ENCODE data around the gene PRR19.

Gene PRR19

GRCh38 chr19:42292963-42293362, 9.0 kb upstream of the PRR19 start:
- Histone ChIP-seq H3K4me1 (ENCODE audit: low read length) (no peaks in the 10 kb centered on the region), H3K27ac (ENCODE audit: low read length) (no peak overlapping the region), H2AFZ (ENCODE audit: low read depth, low read length) (no peak overlapping the region), H3K36me3 (replicated peaks; ENCODE audit: low read depth, low read length) (peaks cover 47% of the 10 kb centered on the region), H3K4me2 (ENCODE audit: low read length) (no peak overlapping the region), H3K9ac (ENCODE audit: low read length) (no peak overlapping the region), H3K4me3 (ENCODE audit: low read length) (no peak overlapping the region), H3K79me2 (ENCODE audit: low read length) (no peaks in the 10 kb centered on the region), H4K20me1 (ENCODE audit: insufficient read depth, low read length) (no peaks in the 10 kb centered on the region), H3K9me3 (ENCODE audit: insufficient read depth, low read length) (no peaks in the 10 kb centered on the region), H3K27me3 (ENCODE audit: low read depth, low read length) (no peaks in the 10 kb centered on the region)
- no peak for TF ChIP-seq CTCF (IDR thresholded peaks at IDR 0.05; ENCODE audit: low read depth, low read length)
- TF ChIP-seq EZH2phosphoT487 (IDR thresholded peaks at IDR 0.05; ENCODE audit: low read depth): no peak

GRCh38 chr19:42293540-42293939, 8.4 kb upstream of the PRR19 start:
- no peak overlapping the region for H3K4me2 ChIP-seq (ENCODE audit: low read length)
- H3K9me3 ChIP-seq (ENCODE audit: insufficient read depth, low read length): no peaks in the 10 kb centered on the region
- H3K4me1 ChIP-seq (ENCODE audit: low read length): no peaks in the 10 kb centered on the region
- H3K27me3 ChIP-seq (ENCODE audit: low read depth, low read length): no peaks in the 10 kb centered on the region
- no peaks in the 10 kb centered on the region for H4K20me1 ChIP-seq (ENCODE audit: insufficient read depth, low read length)
- H2AFZ ChIP-seq (ENCODE audit: low read depth, low read length): no peak overlapping the region
- no peak overlapping the region for H3K9ac ChIP-seq (ENCODE audit: low read length)
- H3K27ac ChIP-seq (ENCODE audit: low read length): no peak overlapping the region
- TF ChIP-seq EZH2phosphoT487 (IDR thresholded peaks at IDR 0.05; ENCODE audit: low read depth) (no peak), CTCF (IDR thresholded peaks at IDR 0.05; ENCODE audit: low read depth, low read length) (no peak)
- H3K79me2 ChIP-seq (ENCODE audit: low read length): no peaks in the 10 kb centered on the region
- H3K4me3 ChIP-seq (ENCODE audit: low read length): no peak overlapping the region
- H3K36me3 ChIP-seq (replicated peaks; ENCODE audit: low read depth, low read length): peaks cover 42% of the 10 kb centered on the region

GRCh38 chr19:42293948-42294347, 8.0 kb upstream of the PRR19 start:
- Histone ChIP-seq H3K4me2 (ENCODE audit: low read length) (no peak overlapping the region), H3K4me1 (ENCODE audit: low read length) (no peaks in the 10 kb centered on the region), H3K27ac (ENCODE audit: low read length) (no peak overlapping the region), H3K4me3 (ENCODE audit: low read length) (no peak overlapping the region), H3K9me3 (ENCODE audit: insufficient read depth, low read length) (no peaks in the 10 kb centered on the region), H2AFZ (ENCODE audit: low read depth, low read length) (no peak overlapping the region), H4K20me1 (ENCODE audit: insufficient read depth, low read length) (no peaks in the 10 kb centered on the region), H3K36me3 (replicated peaks; ENCODE audit: low read depth, low read length) (peaks cover 39% of the 10 kb centered on the region), H3K27me3 (ENCODE audit: low read depth, low read length) (no peaks in the 10 kb centered on the region), H3K79me2 (ENCODE audit: low read length) (no peaks in the 10 kb centered on the region), H3K9ac (ENCODE audit: low read length) (no peak overlapping the region)
- TF ChIP-seq EZH2phosphoT487 (IDR thresholded peaks at IDR 0.05; ENCODE audit: low read depth) (no peak), CTCF (IDR thresholded peaks at IDR 0.05; ENCODE audit: low read depth, low read length) (no peak)

GRCh38 chr19:42294471-42295137, 7.3 kb upstream of the PRR19 start:
- H3K36me3 ChIP-seq (replicated peaks; ENCODE audit: low read depth, low read length): peaks cover 34% of the 10 kb centered on the region
- TF ChIP-seq EZH2phosphoT487 (IDR thresholded peaks at IDR 0.05; ENCODE audit: low read depth) (no peak), CTCF (IDR thresholded peaks at IDR 0.05; ENCODE audit: low read depth, low read length) (no peak)
- H3K79me2 ChIP-seq (ENCODE audit: low read length): no peaks in the 10 kb centered on the region
- no peak overlapping the region for H3K4me3 ChIP-seq (ENCODE audit: low read length)
- H3K9ac ChIP-seq (ENCODE audit: low read length): no peak overlapping the region
- no peaks in the 10 kb centered on the region for H3K9me3 ChIP-seq (ENCODE audit: insufficient read depth, low read length)
- no peaks in the 10 kb centered on the region for H3K4me1 ChIP-seq (ENCODE audit: low read length)
- H2AFZ ChIP-seq (ENCODE audit: low read depth, low read length): no peak overlapping the region
- no peaks in the 10 kb centered on the region for H4K20me1 ChIP-seq (ENCODE audit: insufficient read depth, low read length)
- H3K4me2 ChIP-seq (ENCODE audit: low read length): no peak overlapping the region
- H3K27me3 ChIP-seq (ENCODE audit: low read depth, low read length): no peaks in the 10 kb centered on the region
- H3K27ac ChIP-seq (ENCODE audit: low read length): no peak overlapping the region
